ENCODE results near the gene EPHA6. TPM values are rescaled to one million over a fixed set of nuclear protein-coding genes. Genes with fewer than 3 reads are reported as not detected.

The EPHA6 gene
- total and polyA plus RNA-seq, 10 of the 15 experiments (the other 5 are each of a cell fraction or from before 2014, with no cell fraction given), result not detected

DNA sequence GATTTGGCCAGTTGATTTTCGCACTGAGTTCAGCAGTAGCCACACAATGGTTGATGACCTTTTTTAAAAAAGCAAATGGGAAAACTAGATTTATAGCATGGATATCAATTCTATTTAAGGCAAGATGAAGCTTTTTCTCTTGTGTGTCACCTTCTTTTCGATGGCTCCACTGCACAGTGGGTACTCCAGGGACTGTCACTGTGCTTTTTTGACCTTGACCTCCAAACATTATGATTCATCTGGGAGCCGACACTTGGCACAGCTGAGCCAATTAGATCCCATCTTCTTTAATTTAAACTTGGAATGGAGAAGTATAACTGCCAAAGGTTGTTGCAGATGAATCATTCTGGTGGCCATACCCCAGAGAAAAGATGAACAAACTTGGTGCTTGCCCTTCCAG is 367.3 kb downstream of the EPHA6 start (continued):
- TF ChIP-seq, protein P1, sequence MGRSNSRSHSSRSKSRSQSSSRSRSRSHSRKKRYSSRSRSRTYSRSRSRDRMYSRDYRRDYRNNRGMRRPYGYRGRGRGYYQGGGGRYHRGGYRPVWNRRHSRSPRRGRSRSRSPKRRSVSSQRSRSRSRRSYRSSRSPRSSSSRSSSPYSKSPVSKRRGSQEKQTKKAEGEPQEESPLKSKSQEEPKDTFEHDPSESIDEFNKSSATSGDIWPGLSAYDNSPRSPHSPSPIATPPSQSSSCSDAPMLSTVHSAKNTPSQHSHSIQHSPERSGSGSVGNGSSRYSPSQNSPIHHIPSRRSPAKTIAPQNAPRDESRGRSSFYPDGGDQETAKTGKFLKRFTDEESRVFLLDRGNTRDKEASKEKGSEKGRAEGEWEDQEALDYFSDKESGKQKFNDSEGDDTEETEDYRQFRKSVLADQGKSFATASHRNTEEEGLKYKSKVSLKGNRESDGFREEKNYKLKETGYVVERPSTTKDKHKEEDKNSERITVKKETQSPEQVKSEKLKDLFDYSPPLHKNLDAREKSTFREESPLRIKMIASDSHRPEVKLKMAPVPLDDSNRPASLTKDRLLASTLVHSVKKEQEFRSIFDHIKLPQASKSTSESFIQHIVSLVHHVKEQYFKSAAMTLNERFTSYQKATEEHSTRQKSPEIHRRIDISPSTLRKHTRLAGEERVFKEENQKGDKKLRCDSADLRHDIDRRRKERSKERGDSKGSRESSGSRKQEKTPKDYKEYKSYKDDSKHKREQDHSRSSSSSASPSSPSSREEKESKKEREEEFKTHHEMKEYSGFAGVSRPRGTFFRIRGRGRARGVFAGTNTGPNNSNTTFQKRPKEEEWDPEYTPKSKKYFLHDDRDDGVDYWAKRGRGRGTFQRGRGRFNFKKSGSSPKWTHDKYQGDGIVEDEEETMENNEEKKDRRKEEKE (IDR thresholded peaks at IDR 0.05), result no peak
- TF ChIP-seq SIN3A (IDR thresholded peaks at IDR 0.05; ENCODE audit: low read depth, low read length), result no peak

- TF ChIP-seq ATF7 (IDR thresholded peaks at IDR 0.05; ENCODE audit: low read depth), result no peak
- RAD21 ChIA-PET (ENCODE audit: unreplicated experiment), result no interaction called here
- intact Hi-C loops (cut with micrococcal nuclease; ENCODE audit: unreplicated experiment) (no loop called here), in situ Hi-C loops (cut with MboI) (no loop called here)
- Histone ChIP-seq H3K27ac (ENCODE audit: control insufficient read depth, insufficient read depth) (no peak overlapping the region), H3K9me3 (replicated peaks; ENCODE audit: control insufficient read depth, insufficient read depth, low read length) (no peaks in the 10 kb centered on the region), H3K79me2 (ENCODE audit: control insufficient read depth, insufficient read depth, low read length) (no peaks in the 10 kb centered on the region), H3K27me3 (replicated peaks in 1 of 2; ENCODE audit: control insufficient read depth in 2 of 2, insufficient read depth in 2 of 2, low read length in 1 of 2) (no peaks in the 10 kb centered on the region), H3K4me3 (no peak overlapping the region), H4K20me1 (ENCODE audit: control insufficient read depth, insufficient read depth) (no peaks in the 10 kb centered on the region), H3K36me3 (ENCODE audit: control insufficient read depth in 2 of 2, insufficient read depth in 2 of 2, low read length in 1 of 2) (no peaks in the 10 kb centered on the region), H3K4me1 (ENCODE audit: control insufficient read depth, insufficient read depth, low read length) (no peaks in the 10 kb centered on the region), H3K4me2 (ENCODE audit: control insufficient read depth, insufficient read depth) (no peak overlapping the region), H3K9ac (ENCODE audit: control insufficient read depth, insufficient read depth, low read length) (no peak overlapping the region), H2AFZ (ENCODE audit: control insufficient read depth, low read depth, low read length) (no peak overlapping the region)
- no TSS peak for BruUV-seq (replicated peaks)
- SMC1A ChIA-PET (ENCODE audit: uncharacterized antibody, unreplicated experiment), result no interaction called here
- no peak for ATAC-seq
- CTCF ChIA-PET, result no interaction called here
- no peak for FAIRE-seq
- POLR2A ChIA-PET, result no interaction called here
- no peak for DNase-seq (ENCODE audit: low read depth, low spot score)
Measured at GRCh38 chr3:97187771-97188170, 373.4 kb downstream of the EPHA6 start.

DNA sequence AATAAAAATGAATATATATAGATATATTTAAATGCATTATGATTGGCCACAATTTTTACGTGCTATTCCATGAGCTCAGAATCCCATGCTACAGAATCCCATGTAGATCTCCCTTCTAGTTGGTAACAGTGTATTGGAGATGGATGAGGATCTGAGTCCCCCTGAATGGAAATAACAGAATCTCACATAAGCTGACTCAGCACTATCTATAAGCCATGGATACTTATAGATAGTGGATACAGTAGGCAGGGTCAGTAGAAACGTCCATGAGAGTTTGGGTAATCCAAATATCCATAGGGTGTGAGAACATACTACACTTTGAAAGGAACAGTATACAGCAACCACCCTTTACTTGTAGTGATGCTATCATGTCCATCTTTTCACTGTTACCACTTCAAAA is 375.4 kb downstream of the EPHA6 start:
- CTCF ChIA-PET, result interaction anchor here (1.5 kb wide), 1 partner anchor 13 kb away, joined by 4 read pairs; no protein-coding TSS in a partner anchor
- in situ Hi-C loops (cut with MboI) (no loop called here), intact Hi-C loops (cut with micrococcal nuclease; ENCODE audit: unreplicated experiment) (no loop called here)
- H3K4me3 ChIP-seq, result no peak overlapping the region
- RAD21 ChIA-PET (ENCODE audit: unreplicated experiment), result no interaction called here
- TF ChIP-seq EGR1 (IDR thresholded peaks at IDR 0.05; ENCODE audit: borderline replicate concordance in 1 of 2, low read depth in 2 of 2, low read length in 2 of 2) (no peak), NR2C2 (IDR thresholded peaks at IDR 0.05; ENCODE audit: borderline replicate concordance, control insufficient read depth, insufficient read length, low read depth) (no peak), NFYA (IDR thresholded peaks at IDR 0.05; ENCODE audit: borderline replicate concordance, low read depth, low read length) (no peak)
- no peaks in the 10 kb centered on the region for H4K20me1 ChIP-seq (ENCODE audit: control insufficient read depth, insufficient read depth)
- FAIRE-seq (no peak), ATAC-seq (no peak), DNase-seq (ENCODE audit: low read depth, low spot score) (no peak)
- no peaks in the 10 kb centered on the region for H3K79me2 ChIP-seq (ENCODE audit: control insufficient read depth, insufficient read depth, low read length)
- no peaks in the 10 kb centered on the region for H3K9me3 ChIP-seq (replicated peaks; ENCODE audit: control insufficient read depth, insufficient read depth, low read length)
- BruUV-seq (replicated peaks), result no TSS peak
- no peaks in the 10 kb centered on the region for H3K27me3 ChIP-seq (replicated peaks in 1 of 2; ENCODE audit: control insufficient read depth in 2 of 2, insufficient read depth in 2 of 2, low read length in 1 of 2)
- H3K9ac ChIP-seq (ENCODE audit: control insufficient read depth, insufficient read depth, low read length), result no peak overlapping the region
- no peak overlapping the region for H3K4me2 ChIP-seq (ENCODE audit: control insufficient read depth, insufficient read depth)
- POLR2A ChIA-PET, result no interaction called here
- 0% methylated on average over 2 of the region's 2 CpGs for WGBS (ENCODE audit: insufficient coverage, insufficient replicate concordance, low lambda C conversion rate, missing lambda C conversion rate)
- H3K27ac ChIP-seq (ENCODE audit: control insufficient read depth, insufficient read depth), result no peak overlapping the region
- SMC1A ChIA-PET (ENCODE audit: uncharacterized antibody, unreplicated experiment), result no interaction called here
- H3K4me1 ChIP-seq (ENCODE audit: control insufficient read depth, insufficient read depth, low read length), result no peaks in the 10 kb centered on the region
- H3K36me3 ChIP-seq (ENCODE audit: control insufficient read depth in 2 of 2, insufficient read depth in 2 of 2, low read length in 1 of 2), result no peaks in the 10 kb centered on the region
- no peak overlapping the region for H2AFZ ChIP-seq (ENCODE audit: control insufficient read depth, low read depth, low read length)

All from GM12878 (cell line).